Erythroblast (primary cell): ENCODE measurements around the gene KLF13.

Experiments
- GATA1 ChIP-seq: IDR thresholded peaks from 2 replicates; pipeline ENCODE4 v1.6.1; 2011; ENCODE audit warnings: low read depth, mild to moderate bottlenecking, control low read depth, low read length, moderate library complexity
- POLR2A ChIP-seq: IDR thresholded peaks from 2 replicates; pipeline ENCODE4 v1.6.1; 2011; ENCODE audit warnings: mild to moderate bottlenecking, low read length

GRCh38 chr15:31342781-31343626, 16.4 kb downstream of the KLF13 start:
- TF ChIP-seq POLR2A (no peak), GATA1 (no peak)
